Measurements from ENCODE around the gene ALLC.
A peak's percentile ranks its signal among the peaks of the same experiment; 100 is the strongest.

Gene ALLC

DNA sequence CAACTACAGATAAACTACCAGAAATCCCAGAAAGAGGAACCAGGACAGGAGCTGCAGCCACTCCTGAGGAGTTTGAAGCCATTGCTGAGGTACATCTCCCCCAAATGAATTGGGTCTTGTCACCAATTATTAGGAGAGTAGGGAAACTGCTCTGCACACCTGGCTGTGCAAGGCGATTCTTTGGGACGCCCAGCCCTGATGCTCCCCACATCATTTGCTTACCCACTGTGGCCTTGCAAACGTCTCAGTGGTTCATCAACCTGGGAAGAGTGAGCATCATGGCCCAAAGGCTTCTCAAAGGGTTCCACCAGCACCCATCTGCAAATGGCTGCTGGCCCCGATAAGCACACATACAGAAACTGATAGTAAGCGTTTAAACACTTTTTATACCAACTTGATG, 23.6 kb downstream of the ALLC start:
- H3K27me3 ChIP-seq (ENCODE audit: control insufficient read depth, low read length): no peaks in the 10 kb centered on the region; the same call in 1 of the 2 replicates
- H3K4me3 ChIP-seq (ENCODE audit: low read length): no peak overlapping the region
- H3K9me3 ChIP-seq (ENCODE audit: control insufficient read depth, insufficient read depth, low read length): no peaks in the 10 kb centered on the region
- H3F3A ChIP-seq (ENCODE audit: control insufficient read depth, insufficient read depth): no peaks in the 10 kb centered on the region
- H3K36me3 ChIP-seq (ENCODE audit: control insufficient read depth, low read length): no peaks in the 10 kb centered on the region
- H3K79me2 ChIP-seq (ENCODE audit: control insufficient read depth, low read length): no peaks in the 10 kb centered on the region
- H4K20me1 ChIP-seq (ENCODE audit: control insufficient read depth, insufficient read depth, low read depth, low read length): no peaks in the 10 kb centered on the region
- no peaks in the 10 kb centered on the region for H3K9me2 ChIP-seq (replicated peaks; ENCODE audit: control insufficient read depth, low read length)
- H3K4me1 ChIP-seq (ENCODE audit: control insufficient read depth, low read length): 0 out of 2 replicates have a peak, but pooled peaks cover 5% of the 10 kb centered on the region
- TF ChIP-seq CTCF (IDR thresholded peaks at IDR 0.05; ENCODE audit: low read depth, low read length, poor library complexity, severe bottlenecking) (no peak), EZH2phosphoT487 (IDR thresholded peaks at IDR 0.05; ENCODE audit: borderline replicate concordance, low read length) (no peak)
- no peak overlapping the region for H3K4me2 ChIP-seq (ENCODE audit: low read length)
- H3K27ac ChIP-seq (ENCODE audit: low read depth, low read length): no peak overlapping the region

DNA sequence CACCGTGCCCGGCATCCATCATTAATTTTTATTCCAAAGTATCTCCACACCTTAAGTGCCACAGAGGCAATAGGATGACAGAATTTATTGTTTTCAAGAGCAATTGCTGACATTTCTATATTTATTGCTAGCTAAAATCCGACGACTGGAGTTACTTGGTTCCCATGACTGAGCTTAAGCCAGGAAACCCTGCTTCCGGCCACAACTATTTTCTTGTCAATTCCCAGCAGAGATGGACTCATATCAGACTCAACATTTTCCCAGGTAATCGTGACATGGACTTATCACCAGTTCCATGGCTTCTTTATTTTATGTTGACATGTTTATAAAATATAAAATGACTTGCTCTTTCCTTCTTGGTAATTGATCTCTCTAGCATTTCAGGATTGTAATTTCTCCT, 24.8 kb downstream of the ALLC start:
- TF ChIP-seq CTCF (IDR thresholded peaks at IDR 0.05; ENCODE audit: low read depth, low read length, poor library complexity, severe bottlenecking) (no peak), EZH2phosphoT487 (IDR thresholded peaks at IDR 0.05; ENCODE audit: borderline replicate concordance, low read length) (no peak)
- Histone ChIP-seq H3K9me2 (replicated peaks; ENCODE audit: control insufficient read depth, low read length) (no peaks in the 10 kb centered on the region), H3F3A (ENCODE audit: control insufficient read depth, insufficient read depth) (no peaks in the 10 kb centered on the region), H3K27ac (ENCODE audit: low read depth, low read length) (no peak overlapping the region), H3K36me3 (ENCODE audit: control insufficient read depth, low read length) (no peaks in the 10 kb centered on the region), H3K4me3 (ENCODE audit: low read length) (no peak overlapping the region), H3K9me3 (ENCODE audit: control insufficient read depth, insufficient read depth, low read length) (no peaks in the 10 kb centered on the region), H3K27me3 (ENCODE audit: control insufficient read depth, low read length) (no peaks in the 10 kb centered on the region; the same call in 1 of the 2 replicates), H3K79me2 (ENCODE audit: control insufficient read depth, low read length) (no peaks in the 10 kb centered on the region), H3K4me1 (ENCODE audit: control insufficient read depth, low read length) (0 out of 2 replicates have a peak, but pooled peaks cover 5% of the 10 kb centered on the region), H3K4me2 (ENCODE audit: low read length) (no peak overlapping the region), H4K20me1 (ENCODE audit: control insufficient read depth, insufficient read depth, low read depth, low read length) (no peaks in the 10 kb centered on the region)

DNA sequence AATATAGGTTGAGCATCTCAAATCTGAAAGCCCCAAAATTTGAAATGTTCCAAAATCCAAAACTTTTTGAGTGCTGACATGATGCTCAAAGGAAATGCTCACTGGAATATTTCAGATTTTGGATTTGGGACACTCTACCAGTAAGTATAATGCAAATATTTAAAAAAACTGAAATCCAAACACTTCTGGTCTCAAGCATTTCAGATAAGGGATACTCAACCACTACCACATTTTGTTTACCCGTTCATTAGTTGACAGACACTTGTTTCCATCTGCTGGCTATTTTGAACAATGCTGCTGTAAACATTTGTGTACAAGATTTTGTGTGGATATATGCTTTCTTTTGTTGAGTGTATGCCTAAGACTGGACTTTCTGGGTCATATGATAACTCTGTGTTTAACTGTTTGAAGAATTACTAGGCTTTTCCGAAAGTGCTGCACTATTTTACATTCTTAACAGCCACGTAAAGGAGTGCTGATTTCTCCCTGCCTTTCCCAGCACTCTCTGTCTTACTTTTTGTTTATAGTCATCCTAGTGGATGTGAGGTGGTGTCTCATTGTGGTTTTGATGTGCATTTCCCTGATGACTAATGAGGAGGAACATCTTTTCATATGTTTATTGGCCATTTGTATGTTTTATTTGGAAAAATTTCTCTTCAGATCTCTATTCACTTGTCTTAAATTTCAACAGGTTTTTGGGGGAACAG, 25.9 kb downstream of the ALLC start:
- no peak overlapping the region for H3K4me3 ChIP-seq (ENCODE audit: low read length)
- no peaks in the 10 kb centered on the region for H3K36me3 ChIP-seq (ENCODE audit: control insufficient read depth, low read length)
- no peak overlapping the region for H3K27ac ChIP-seq (ENCODE audit: low read depth, low read length)
- no peaks in the 10 kb centered on the region; the same call in 1 of the 2 replicates for H3K27me3 ChIP-seq (ENCODE audit: control insufficient read depth, low read length)
- no peaks in the 10 kb centered on the region for H3K9me3 ChIP-seq (ENCODE audit: control insufficient read depth, insufficient read depth, low read length)
- no peak overlapping the region for H3K4me2 ChIP-seq (ENCODE audit: low read length)
- TF ChIP-seq EZH2phosphoT487 (IDR thresholded peaks at IDR 0.05; ENCODE audit: borderline replicate concordance, low read length): no peak
- peak; percentile 11 for TF ChIP-seq CTCF (IDR thresholded peaks at IDR 0.05; ENCODE audit: low read depth, low read length, poor library complexity, severe bottlenecking)
- H3K79me2 ChIP-seq (ENCODE audit: control insufficient read depth, low read length): no peaks in the 10 kb centered on the region
- H4K20me1 ChIP-seq (ENCODE audit: control insufficient read depth, insufficient read depth, low read depth, low read length): no peaks in the 10 kb centered on the region
- H3K4me1 ChIP-seq (ENCODE audit: control insufficient read depth, low read length): 0 out of 2 replicates have a peak, but pooled peaks cover 5% of the 10 kb centered on the region
- H3K9me2 ChIP-seq (replicated peaks; ENCODE audit: control insufficient read depth, low read length): no peaks in the 10 kb centered on the region
- H3F3A ChIP-seq (ENCODE audit: control insufficient read depth, insufficient read depth): no peaks in the 10 kb centered on the region
